ENCODE data around the gene IZUMO4.

DNA sequence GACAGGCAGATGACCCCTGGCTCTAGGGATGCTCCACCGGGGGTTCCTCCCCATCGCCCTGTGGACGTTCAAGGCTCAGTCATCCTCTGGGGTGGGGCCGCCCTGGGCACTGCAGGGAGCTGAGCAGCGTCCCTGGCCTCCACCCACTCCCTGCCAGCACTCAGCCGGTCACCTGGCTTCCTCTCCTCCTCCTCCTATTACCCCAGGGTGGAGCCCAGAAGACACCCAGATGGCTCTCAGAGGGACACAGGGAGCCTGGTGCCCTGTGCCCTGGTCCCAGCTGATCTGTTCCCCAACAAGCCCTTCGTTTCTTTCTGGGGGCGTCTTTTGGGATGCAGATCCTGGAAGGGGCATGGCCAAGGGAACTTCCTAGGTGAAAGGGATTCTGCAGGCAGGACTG, 42.0 kb upstream of the IZUMO4 start:
- TF ChIP-seq POLR2A (IDR thresholded peaks at IDR 0.05; ENCODE audit: low read depth, low read length) (no peak), TAF1 (IDR thresholded peaks at IDR 0.05; ENCODE audit: borderline replicate concordance, low read depth, low read length) (no peak)

All from GM12892 (cell line).